Mesenteric fat pad (tissue), 1 donor: ENCODE data around the gene HIPK4. TPM values are rescaled to one million over a fixed set of nuclear protein-coding genes. Genes with fewer than 3 reads are reported as not detected.

Source experiments
- DNase-seq: peaks from one replicate; pipeline ENCODE4 v3.0.0-alpha.2; 2020; ENCODE audit warnings: low spot score
- total RNA-seq: library from RNA; stranded (reverse); fragmentation: NEBNext Ultra II Directional; extraction: Animal tissue kit (Norgen Biotek cat#: 25700); gene quantifications from one replicate; pipeline ENCODE4 v1.2.1, GENCODE V29; 2021
- donor health status: DM: yes; HTN: yes; CAD: no.

Gene HIPK4
- total RNA-seq, 1 donor from 2014 or later = 0.29 TPM

DNA sequence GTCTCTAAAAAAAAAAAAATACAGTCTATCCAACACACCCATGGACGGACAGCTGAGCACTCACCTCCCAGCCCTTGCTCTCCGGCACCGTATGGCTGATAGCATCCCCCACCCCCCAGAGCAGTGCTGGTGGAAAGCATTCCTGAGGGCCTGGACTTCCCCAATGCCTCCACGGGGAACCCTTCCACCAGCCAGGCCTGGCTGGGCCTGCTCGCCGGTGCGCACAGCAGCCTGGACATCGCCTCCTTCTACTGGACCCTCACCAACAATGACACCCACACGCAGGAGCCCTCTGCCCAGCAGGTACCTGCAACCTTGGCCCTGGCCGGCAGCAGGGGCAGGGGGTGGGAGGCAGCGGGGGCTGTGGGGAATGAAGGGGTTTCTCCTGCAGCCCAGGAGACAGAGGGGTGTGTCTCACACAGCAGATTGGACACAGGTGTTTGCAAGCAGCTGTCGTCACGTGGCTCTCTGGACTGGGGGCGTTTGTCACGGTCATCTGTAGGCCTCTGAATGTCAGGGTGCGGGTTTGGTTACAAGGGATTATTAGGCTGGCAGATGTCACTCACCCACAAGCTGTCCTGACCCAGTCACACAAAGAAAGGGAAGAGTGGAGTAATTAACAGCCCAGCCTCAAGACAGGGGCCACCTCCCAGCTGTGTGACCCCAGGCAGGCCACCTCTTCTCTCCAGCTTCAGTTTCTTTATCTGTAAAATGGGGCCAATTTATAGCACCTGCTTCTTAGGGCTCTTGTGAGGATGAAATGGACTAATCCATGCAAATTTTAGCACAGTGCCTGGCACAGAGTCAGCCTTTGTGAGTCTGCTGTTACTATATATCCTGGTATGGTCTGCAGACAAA, 22.2 kb downstream of the HIPK4 start:
- DNase-seq = no peak

DNA sequence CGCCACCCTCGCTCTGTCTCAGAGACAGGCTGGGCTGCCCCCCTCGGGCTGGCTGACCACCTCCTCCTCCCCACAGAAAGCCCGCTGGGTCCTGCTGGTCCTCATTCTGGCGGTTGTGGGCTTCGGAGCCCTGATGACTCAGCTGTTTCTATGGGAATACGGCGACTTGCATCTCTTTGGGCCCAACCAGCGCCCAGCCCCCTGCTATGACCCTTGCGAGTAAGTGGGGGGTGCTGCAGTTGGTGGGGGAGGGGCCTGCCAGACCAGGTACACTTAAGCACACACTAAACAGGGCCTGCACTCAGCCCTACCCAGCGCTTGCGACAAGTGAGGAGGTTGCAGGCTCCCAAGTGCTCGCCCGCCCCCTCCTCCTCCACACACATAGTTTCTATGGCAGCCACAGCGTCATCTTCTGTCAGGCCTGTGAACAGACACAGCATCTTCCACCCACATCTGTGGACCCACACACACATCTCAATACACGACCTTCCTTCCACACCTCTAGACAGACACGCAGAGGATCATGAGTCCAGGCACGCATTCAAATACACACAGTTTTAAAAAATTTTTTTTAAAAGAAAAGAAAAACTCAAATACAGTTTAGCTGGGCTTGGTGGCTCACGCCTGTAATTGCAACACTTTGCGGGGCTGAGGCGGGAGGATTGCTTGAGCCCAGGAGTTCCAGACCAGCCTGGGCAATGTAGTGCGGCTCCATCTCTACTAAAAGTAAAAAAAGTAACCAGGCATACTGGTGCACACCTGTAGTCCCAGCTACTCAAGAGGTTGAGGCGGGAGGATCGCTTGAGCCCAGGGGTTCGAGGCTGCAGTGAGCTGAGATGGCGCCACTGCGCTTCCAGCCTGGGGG, 23.1 kb downstream of the HIPK4 start:
- no peak for DNase-seq

DNA sequence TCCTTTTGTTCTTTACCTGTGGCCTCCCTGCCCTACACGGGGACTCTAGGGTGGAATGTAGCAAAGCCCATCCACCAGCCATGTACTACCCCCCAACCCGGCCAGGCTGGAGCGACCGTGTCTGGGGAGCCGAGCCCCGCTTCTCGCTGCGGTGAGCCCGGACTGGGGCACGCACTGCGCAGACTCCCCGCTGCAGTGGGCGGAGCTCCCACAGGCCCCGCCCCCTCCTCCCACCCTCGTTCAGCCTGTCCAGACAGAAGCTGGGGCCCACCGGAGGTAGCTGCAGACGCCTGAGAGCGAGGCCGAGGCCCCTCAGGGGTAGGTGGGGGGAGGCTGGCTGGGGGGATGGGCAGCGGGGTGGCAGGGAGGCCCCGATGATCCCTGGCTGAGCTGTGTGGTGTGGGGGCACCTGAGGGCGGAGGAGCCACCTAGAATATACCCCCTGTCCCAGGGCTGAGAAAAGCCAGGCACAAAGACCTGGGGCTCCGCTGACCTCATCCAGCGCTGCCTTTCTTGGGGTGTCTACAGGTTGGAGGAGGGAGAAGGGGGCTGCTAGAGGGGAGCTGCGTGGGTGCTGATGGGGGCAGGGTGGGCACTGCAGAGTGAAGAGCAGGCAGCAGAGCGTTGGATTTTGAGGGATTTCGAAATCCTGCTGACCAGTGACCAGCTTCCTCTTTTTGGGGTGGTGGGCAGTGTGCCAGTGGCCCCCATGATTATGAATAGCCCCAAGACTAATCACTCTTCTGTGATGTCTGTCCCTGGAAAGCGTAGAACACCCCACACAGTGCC, 24.2 kb downstream of the HIPK4 start:
- DNase-seq = no peak

- no peak for DNase-seq
These were observed 25.0 kb downstream of the HIPK4 start for GRCh38 chr19:40365010-40365409.

- DNase-seq = no peak
These were observed 26.9 kb downstream of the HIPK4 start for GRCh38 chr19:40363069-40363468.

DNA sequence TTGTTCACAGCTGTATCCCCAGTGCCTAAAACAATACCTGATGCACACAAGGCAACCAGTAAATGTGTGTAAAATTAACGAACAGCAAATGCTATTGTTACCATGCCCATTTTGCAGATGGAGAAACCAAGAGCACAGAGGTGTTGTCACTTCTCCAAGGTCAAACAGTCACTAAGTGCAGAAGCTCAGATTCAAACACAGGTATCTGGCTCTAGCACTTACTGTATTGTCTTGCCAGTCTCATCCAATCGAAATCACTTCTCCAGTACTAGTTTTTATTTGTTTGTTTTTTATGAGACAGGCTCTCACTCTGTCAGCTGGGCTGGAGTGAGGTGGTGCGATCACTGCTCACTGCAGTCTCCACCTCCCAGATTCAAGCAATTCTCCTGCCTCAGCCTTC, 27.8 kb downstream of the HIPK4 start:
- no peak for DNase-seq

- no peak for DNase-seq
These were observed 29.2 kb downstream of the HIPK4 start for GRCh38 chr19:40360708-40361241.

DNA sequence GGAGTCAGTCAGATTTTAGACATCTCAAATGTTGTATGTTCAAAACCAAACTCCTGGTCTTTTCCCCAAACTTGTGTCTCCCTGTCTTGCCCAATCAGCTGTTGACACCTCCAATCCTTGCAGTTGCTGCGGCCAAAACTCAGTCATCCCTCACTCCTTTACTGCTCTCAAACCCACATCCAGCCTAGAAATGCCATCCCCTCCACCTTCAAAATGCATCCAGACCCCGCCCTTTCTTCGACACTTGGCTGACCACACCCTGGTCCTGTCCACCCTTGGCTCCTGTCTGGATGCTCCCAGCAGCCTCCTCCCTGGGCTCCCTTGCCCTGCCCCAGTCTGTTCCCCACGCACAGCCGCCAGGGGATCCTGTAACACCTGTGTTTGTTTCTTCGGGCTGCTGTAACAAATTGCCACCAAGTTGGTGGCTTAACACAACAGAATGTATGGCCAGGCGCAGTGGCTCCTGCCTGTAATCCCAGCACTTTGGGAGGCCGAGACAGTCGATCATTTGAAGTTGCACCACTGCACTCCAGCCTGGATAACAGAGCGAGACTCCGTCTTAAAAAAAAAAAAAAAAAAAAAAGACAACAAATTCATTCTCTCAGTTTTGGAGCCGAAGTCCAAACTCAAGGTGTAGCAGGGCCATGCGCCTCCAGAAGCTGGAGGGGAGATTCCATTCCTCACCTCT, 29.8 kb downstream of the HIPK4 start:
- DNase-seq = no peak

GRCh38 chr19:40358773-40359172, 31.2 kb downstream of the HIPK4 start:
- DNase-seq = no peak

DNA sequence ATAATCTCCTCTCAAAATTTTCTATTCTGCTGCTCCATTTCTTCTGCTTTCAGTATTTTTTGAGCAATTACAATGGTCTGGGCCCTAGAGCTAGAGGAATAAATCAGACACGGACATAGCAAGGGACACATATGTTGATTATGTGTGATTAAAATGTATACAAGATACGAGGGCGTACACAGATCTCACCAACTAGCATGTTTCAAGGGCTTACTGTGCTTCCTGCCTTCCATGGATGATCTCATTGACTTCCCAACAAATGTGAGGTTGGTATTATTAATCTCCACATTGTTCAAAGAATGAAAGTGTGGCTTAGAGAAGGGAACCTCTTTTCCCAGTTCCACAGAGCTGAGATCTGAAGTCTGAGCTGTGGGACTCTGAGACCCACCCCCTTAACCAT, 32.3 kb downstream of the HIPK4 start:
- no peak for DNase-seq

DNA sequence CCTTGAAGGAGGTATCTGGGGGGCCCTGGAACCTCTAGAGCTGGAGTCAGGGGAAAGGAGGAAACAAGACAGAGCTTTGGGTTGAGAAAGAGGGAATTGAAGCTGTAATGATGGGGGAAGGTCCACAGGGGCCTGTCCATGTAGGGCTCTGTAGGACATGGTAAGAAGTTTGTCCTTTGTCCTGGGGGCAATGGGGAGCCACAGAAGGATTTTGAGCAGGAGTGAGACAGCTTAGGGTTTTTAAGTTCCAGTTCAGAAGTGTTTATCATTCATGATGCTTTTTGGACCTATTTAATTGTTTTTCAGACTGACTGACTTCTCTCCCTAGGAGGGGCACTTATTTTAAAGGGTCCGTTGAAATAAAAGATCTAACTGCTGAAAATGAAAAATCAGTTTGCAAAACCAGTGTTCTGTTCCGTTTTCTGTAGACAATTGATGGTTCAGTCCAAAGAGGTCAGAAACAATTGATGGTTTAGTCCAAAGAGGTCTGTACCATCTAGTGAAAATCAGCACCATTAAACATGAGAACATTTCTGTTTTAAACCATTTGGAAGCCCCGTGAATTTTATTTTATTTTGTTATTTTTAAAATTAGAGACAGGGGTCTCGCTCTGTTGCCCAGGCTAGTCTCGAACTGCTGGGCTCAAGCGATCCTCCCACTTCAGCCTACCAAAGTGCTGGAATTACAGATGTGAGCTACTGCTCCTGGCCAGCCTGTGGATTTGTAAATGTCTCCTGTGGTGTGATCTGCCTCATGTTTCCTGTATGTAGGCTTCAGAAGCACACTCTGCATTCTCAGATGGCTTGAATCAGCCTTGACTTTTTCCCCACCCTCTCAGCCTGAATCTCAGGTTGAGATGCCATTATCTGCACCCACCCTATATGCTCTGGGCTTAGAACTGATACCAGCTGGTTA, 33.0 kb downstream of the HIPK4 start:
- no peak for DNase-seq

- no peak for DNase-seq
These were observed 33.9 kb downstream of the HIPK4 start for GRCh38 chr19:40355975-40356680.

DNA sequence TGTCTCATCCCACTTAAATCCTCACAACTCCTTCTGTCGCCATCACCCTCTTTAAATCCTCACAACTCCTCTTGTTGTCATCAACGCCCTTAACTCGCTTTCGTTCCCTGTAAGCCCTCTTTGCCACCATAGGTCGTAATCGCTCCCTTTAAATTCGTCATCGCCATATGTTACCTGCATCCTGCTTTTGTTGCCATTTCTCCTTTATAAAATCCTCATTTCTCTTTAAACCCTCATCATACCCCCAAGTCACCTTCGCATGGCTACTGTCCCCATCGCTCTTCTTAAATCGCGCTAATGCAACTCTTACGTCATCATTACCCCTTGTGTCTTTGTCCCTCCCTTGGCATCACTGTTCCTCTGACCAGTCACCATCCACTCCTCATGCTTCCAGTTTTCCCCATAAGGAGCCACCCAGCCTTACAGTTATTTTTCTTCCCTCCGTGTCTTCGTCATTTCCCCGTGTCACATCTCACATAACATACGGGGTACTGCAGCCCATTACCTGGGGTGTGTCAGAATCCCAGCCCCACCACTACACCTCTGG, 40.9 kb downstream of the HIPK4 start:
- DNase-seq = no peak

DNA sequence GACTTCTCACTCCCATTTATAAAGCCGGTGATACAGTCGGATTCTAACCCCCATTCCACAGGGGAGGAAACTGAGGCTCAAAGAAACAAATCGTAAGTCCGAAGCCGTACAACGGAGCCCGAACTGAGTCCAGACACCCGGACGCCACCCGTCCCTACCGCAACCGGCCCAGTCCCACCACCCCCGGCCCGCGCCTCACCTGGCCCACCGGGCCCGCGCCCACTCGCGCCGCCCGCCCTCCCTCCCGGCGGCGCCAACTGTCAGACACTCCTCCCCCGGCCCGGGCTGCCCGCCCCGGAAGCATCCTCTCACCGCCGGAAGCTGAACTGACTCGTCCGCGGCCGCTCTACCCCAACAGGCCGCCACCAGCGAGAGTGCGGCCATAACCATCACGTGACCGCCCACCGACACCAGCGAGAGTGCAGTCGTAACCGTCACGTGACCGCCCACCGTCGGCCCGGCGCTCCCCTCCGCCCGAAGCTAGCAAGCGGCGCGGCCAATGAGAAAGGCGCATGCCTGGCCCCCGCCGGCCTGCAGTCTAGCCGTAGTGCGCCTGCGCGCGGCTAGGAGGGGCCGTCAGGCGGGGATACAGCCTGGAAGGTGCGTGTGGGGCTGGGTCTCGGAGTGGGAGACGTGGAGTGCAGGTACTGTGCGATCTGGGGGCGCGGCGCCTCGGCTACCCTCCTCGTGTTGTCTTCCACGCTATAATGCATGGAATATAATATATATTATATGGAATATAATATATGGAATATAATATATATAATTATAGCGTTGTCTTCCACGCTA, 41.7 kb downstream of the HIPK4 start, which contains the start of the genes C19orf47 and PLD3:
Gene C19orf47 (minus strand): TSS at position 273 of the 789 bp plus-strand sequence. CDS start 6,540 bp downstream, outside the sequence.
Gene PLD3 (plus strand): TSS at position 571 of the 789 bp plus-strand sequence. CDS start 17,789 bp downstream, outside the sequence.
- peak; percentile 100 for DNase-seq

GRCh38 chr19:40344422-40344821, 45.6 kb downstream of the HIPK4 start:
- DNase-seq = no peak

DNA sequence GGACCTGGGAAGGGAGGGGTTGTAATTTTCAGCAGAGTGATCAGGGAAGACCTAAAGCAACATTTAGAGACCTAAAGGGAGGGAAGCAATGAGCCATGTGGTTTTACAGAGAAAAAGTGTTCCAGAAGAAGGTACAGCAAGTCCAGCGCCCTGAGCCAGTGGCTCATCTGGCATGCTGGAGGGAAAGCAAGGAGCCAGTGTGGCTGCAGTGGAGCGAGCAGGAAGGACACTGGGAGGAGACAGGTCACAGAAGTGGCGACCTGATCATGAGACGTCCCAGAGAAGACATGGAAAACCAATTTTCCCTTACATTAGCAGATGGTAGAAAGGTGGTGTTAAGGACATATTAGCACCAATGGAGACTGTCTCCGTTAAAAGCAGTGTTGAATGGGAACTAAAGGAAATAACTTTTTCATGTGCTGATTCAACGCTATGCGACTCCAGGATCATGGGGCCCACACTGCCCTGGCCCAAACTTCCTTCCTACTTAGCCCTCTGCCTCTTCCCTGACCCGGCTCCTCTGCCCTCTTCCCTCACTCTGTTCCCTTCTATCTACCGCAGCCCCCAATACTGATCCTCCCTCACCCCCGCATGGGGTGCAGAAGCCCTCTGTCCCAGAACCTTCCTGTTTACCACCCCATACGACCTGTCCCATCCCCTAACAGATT, 47.2 kb downstream of the HIPK4 start:
- no peak for DNase-seq
